Trophoblast cell (in vitro differentiated cells and primary cell): ENCODE measurements around the gene FRMD4A.

Experiments
- DNase-seq, 2 donors: peaks; one replicate each; pipeline ENCODE4 v3.0.0-alpha.2; 2016
- H2AFZ ChIP-seq: 2 replicates; pipeline ENCODE4 v1.6.1; 2013; ENCODE audit warnings: low read length, moderate library complexity, mild to moderate bottlenecking; ENCODE audit not compliant: insufficient read depth, poor library complexity
- H2AK5ac ChIP-seq: 2 replicates; pipeline ENCODE4 v1.6.1; 2013; ENCODE audit warnings: mild to moderate bottlenecking, low read length
- H2BK120ac ChIP-seq: 2 replicates; pipeline ENCODE4 v1.6.1; 2013; ENCODE audit warnings: low read length, mild to moderate bottlenecking, moderate library complexity; ENCODE audit not compliant: insufficient read depth, poor library complexity
- H2BK12ac ChIP-seq: 2 replicates; pipeline ENCODE4 v1.6.1; 2013; ENCODE audit warnings: mild to moderate bottlenecking, low read length, moderate library complexity
- H2BK5ac ChIP-seq: 2 replicates; pipeline ENCODE4 v1.6.1; 2013; ENCODE audit warnings: low read length, low read depth, moderate library complexity, mild to moderate bottlenecking; ENCODE audit not compliant: poor library complexity
- H3K14ac ChIP-seq: 2 replicates; pipeline ENCODE4 v1.6.1; 2013; ENCODE audit warnings: mild to moderate bottlenecking, low read length
- H3K18ac ChIP-seq: 2 replicates; pipeline ENCODE4 v1.6.1; 2013; ENCODE audit warnings: mild to moderate bottlenecking, low read length
- H3K23ac ChIP-seq: 2 replicates; pipeline ENCODE4 v1.6.1; 2013; ENCODE audit warnings: low read length
- H3K27ac ChIP-seq: 2 replicates; pipeline ENCODE4 v1.5.1; 2013; ENCODE audit warnings: low read depth, mild to moderate bottlenecking, inconsistent platforms, low read length, moderate library complexity
- H3K27me3 ChIP-seq: 2 replicates; pipeline ENCODE4 v1.6.1; 2013; ENCODE audit warnings: inconsistent platforms, mild to moderate bottlenecking, low read length, moderate library complexity; ENCODE audit not compliant: insufficient read depth
- H3K36me3 ChIP-seq, 2 experiments: 1 replicate in 1 of 2; 2 replicates in 1 of 2; pipeline ENCODE4 v1.6.1; 2013; ENCODE audit warnings: low read length in 2 of 2, mild to moderate bottlenecking in 2 of 2, moderate library complexity in 1 of 2; ENCODE audit not compliant: insufficient read depth in 2 of 2, control insufficient read depth in 1 of 2
- H3K4ac ChIP-seq: 2 replicates; pipeline ENCODE4 v1.6.1; 2013; ENCODE audit warnings: low read depth, mild to moderate bottlenecking, low read length, moderate library complexity
- H3K4me1 ChIP-seq, 2 experiments: 1 replicate in 1 of 2; 2 replicates in 1 of 2; pipeline ENCODE4 v1.6.1; 2013; ENCODE audit warnings: low read length in 2 of 2, mild to moderate bottlenecking in 2 of 2, moderate library complexity in 1 of 2; ENCODE audit not compliant: insufficient read depth in 2 of 2, control insufficient read depth in 1 of 2
- H3K4me2 ChIP-seq: 2 replicates; pipeline ENCODE4 v1.6.1; 2013; ENCODE audit warnings: inconsistent platforms, mild to moderate bottlenecking, low read length, moderate library complexity
- H3K4me3 ChIP-seq: 2 replicates; pipeline ENCODE4 v1.5.1; 2013; ENCODE audit warnings: mild to moderate bottlenecking, low read depth, low read length, inconsistent platforms
- H3K79me1 ChIP-seq: one replicate; pipeline ENCODE4 v1.6.1; 2013; ENCODE audit warnings: low read length
- H3K79me2 ChIP-seq: 2 replicates; pipeline ENCODE4 v1.6.1; 2013; ENCODE audit warnings: low read length, mild to moderate bottlenecking; ENCODE audit not compliant: control insufficient read depth, insufficient read depth, poor library complexity
- H3K9ac ChIP-seq: 2 replicates; pipeline ENCODE4 v1.6.1; 2013; ENCODE audit warnings: mild to moderate bottlenecking, low read length
- H3K9me3 ChIP-seq: 2 replicates; pipeline ENCODE4 v1.6.1; 2013; ENCODE audit warnings: low read depth, mild to moderate bottlenecking, control low read depth, inconsistent platforms, low read length; ENCODE audit not compliant: insufficient read depth
- H4K12ac ChIP-seq: 2 replicates; pipeline ENCODE4 v1.6.1; 2013; ENCODE audit warnings: low read depth, mild to moderate bottlenecking, low read length, moderate library complexity
- H4K8ac ChIP-seq: 2 replicates; pipeline ENCODE4 v1.6.1; 2013; ENCODE audit warnings: low read depth, mild to moderate bottlenecking, low read length, moderate library complexity
- H4K91ac ChIP-seq: one replicate; pipeline ENCODE4 v1.6.1; 2013; ENCODE audit warnings: low read depth, mild to moderate bottlenecking, low read length, moderate library complexity
- WGBS: extraction: QIAGEN DNeasy Blood & Tissue Kit; methylation state at CpG from one replicate; pipeline ENCODE4 v1.1.7; 2013; ENCODE audit warnings: missing lambda C conversion rate; ENCODE audit not compliant: insufficient read length, insufficient coverage; ENCODE audit errors: extremely low coverage; 5-methylcytosine and 5-hydroxymethylcytosine counted together

The FRMD4A gene

GRCh38 chr10:14259696-14260566 lies 70.8 kb downstream of the FRMD4A start:
- H2BK5ac ChIP-seq = no peak overlapping the region
- no peak overlapping the region for H2BK120ac ChIP-seq
- no peak overlapping the region for H4K91ac ChIP-seq
- whole genome bisulfite sequencing = no CpG with 5 or more reads among the region's 7 CpGs
- no peak overlapping the region for H3K4me2 ChIP-seq
- no peak overlapping the region for H4K12ac ChIP-seq
- no peaks in the 10 kb centered on the region for H3K4me1 ChIP-seq
- H3K9ac ChIP-seq = no peak overlapping the region
- no peak overlapping the region for H2AFZ ChIP-seq
- no peak overlapping the region for H3K23ac ChIP-seq
- DNase-seq = peak; percentile 15 to 73
- H3K14ac ChIP-seq = no peak overlapping the region
- no peak overlapping the region for H3K4ac ChIP-seq
- no peaks in the 10 kb centered on the region for H3K79me1 ChIP-seq
- H2AK5ac ChIP-seq = no peak overlapping the region
- H3K9me3 ChIP-seq = no peaks in the 10 kb centered on the region
- no peak overlapping the region for H3K18ac ChIP-seq
- no peaks in the 10 kb centered on the region for H3K36me3 ChIP-seq
- no peak overlapping the region for H3K4me3 ChIP-seq
- H3K27me3 ChIP-seq = no peaks in the 10 kb centered on the region
- H3K79me2 ChIP-seq = no peaks in the 10 kb centered on the region
- H3K27ac ChIP-seq = no peak overlapping the region
- H2BK12ac ChIP-seq = no peak overlapping the region
- H4K8ac ChIP-seq = no peak overlapping the region

- H2BK12ac ChIP-seq = no peak overlapping the region
- H3K9me3 ChIP-seq = peaks cover 2% of the 10 kb centered on the region
- H3K27ac ChIP-seq = no peak overlapping the region
- no peak overlapping the region for H2BK5ac ChIP-seq
- no peaks in the 10 kb centered on the region for H3K36me3 ChIP-seq
- no peak overlapping the region for H4K12ac ChIP-seq
- H3K79me1 ChIP-seq = no peaks in the 10 kb centered on the region
- no peak overlapping the region for H2AK5ac ChIP-seq
- H2BK120ac ChIP-seq = no peak overlapping the region
- no peak overlapping the region for H3K18ac ChIP-seq
- H3K23ac ChIP-seq = no peak overlapping the region
- H3K4ac ChIP-seq = no peak overlapping the region
- no peak overlapping the region for H4K91ac ChIP-seq
- no peak overlapping the region for H4K8ac ChIP-seq
- H3K4me1 ChIP-seq = no peaks in the 10 kb centered on the region
- no CpG with 5 or more reads among the region's 2 CpGs for WGBS
- H3K27me3 ChIP-seq = no peaks in the 10 kb centered on the region
- no peak overlapping the region for H3K4me2 ChIP-seq
- no peak overlapping the region for H3K4me3 ChIP-seq
- H3K9ac ChIP-seq = no peak overlapping the region
- H3K14ac ChIP-seq = no peak overlapping the region
- no peak for DNase-seq
- H2AFZ ChIP-seq = no peak overlapping the region
- no peaks in the 10 kb centered on the region for H3K79me2 ChIP-seq
These were observed 76.4 kb downstream of the FRMD4A start for GRCh38 chr10:14254368-14254767.

- Histone ChIP-seq H4K8ac (no peak overlapping the region), H3K27me3 (no peaks in the 10 kb centered on the region), H3K4me3 (no peak overlapping the region), H3K27ac (no peak overlapping the region), H2AFZ (no peak overlapping the region), H4K91ac (no peak overlapping the region), H3K36me3 (no peaks in the 10 kb centered on the region), H3K14ac (no peak overlapping the region), H3K79me2 (no peaks in the 10 kb centered on the region), H3K18ac (no peak overlapping the region), H2BK5ac (no peak overlapping the region), H3K23ac (no peak overlapping the region), H3K79me1 (no peaks in the 10 kb centered on the region), H2BK12ac (no peak overlapping the region), H3K9me3 (peaks cover 2% of the 10 kb centered on the region), H2BK120ac (no peak overlapping the region), H3K9ac (no peak overlapping the region), H3K4me1 (no peaks in the 10 kb centered on the region), H2AK5ac (no peak overlapping the region), H3K4ac (no peak overlapping the region), H4K12ac (no peak overlapping the region), H3K4me2 (no peak overlapping the region)
- no CpG with 5 or more reads among the region's 5 CpGs for WGBS
- peak; percentile 31 to 80 for DNase-seq
These were observed 77.0 kb downstream of the FRMD4A start for GRCh38 chr10:14253711-14254110.

GRCh38 chr10:14253079-14253478 lies 77.6 kb downstream of the FRMD4A start:
- H3K9me3 ChIP-seq = peaks cover 2% of the 10 kb centered on the region
- H3K4me3 ChIP-seq = no peak overlapping the region
- no peak overlapping the region for H2AFZ ChIP-seq
- H3K18ac ChIP-seq = no peak overlapping the region
- H4K91ac ChIP-seq = no peak overlapping the region
- no peak overlapping the region for H2BK120ac ChIP-seq
- DNase-seq = no peak
- no CpG with 5 or more reads among the region's 3 CpGs for WGBS
- H4K12ac ChIP-seq = no peak overlapping the region
- H3K27me3 ChIP-seq = no peaks in the 10 kb centered on the region
- H3K27ac ChIP-seq = no peak overlapping the region
- H4K8ac ChIP-seq = no peak overlapping the region
- no peaks in the 10 kb centered on the region for H3K4me1 ChIP-seq
- H2BK12ac ChIP-seq = no peak overlapping the region
- no peak overlapping the region for H3K4me2 ChIP-seq
- H2AK5ac ChIP-seq = no peak overlapping the region
- no peaks in the 10 kb centered on the region for H3K36me3 ChIP-seq
- no peak overlapping the region for H3K4ac ChIP-seq
- no peak overlapping the region for H3K9ac ChIP-seq
- no peaks in the 10 kb centered on the region for H3K79me1 ChIP-seq
- H2BK5ac ChIP-seq = no peak overlapping the region
- H3K14ac ChIP-seq = no peak overlapping the region
- H3K79me2 ChIP-seq = no peaks in the 10 kb centered on the region
- no peak overlapping the region for H3K23ac ChIP-seq
